NT2/D1 (cell line): ENCODE data around the gene LOX.

Experiments
- DNase-seq: peaks from one replicate; pipeline ENCODE4 v3.0.0-alpha.2; 2011; ENCODE audit warnings: low read depth, low spot score
- H3K27me3 ChIP-seq: 2 replicates; pipeline ENCODE4 v1.6.0; 2011; ENCODE audit warnings: mild to moderate bottlenecking; ENCODE audit not compliant: insufficient read length, insufficient read depth
- H3K36me3 ChIP-seq: 2 replicates; pipeline ENCODE4 v1.6.1; 2011; ENCODE audit warnings: mild to moderate bottlenecking, low read length, mixed read lengths; ENCODE audit not compliant: insufficient read depth, insufficient read length
- H3K4me1 ChIP-seq: 2 replicates; pipeline ENCODE4 v1.5.1; 2011; ENCODE audit not compliant: insufficient read depth, insufficient read length
- H3K4me3 ChIP-seq: 2 replicates; pipeline ENCODE4 v1.5.1; 2011; ENCODE audit warnings: low read depth; ENCODE audit not compliant: insufficient read length
- H3K9ac ChIP-seq: 2 replicates; pipeline ENCODE4 v1.6.0; 2011; ENCODE audit warnings: low read depth; ENCODE audit not compliant: insufficient read length
- H3K9me3 ChIP-seq: 2 replicates; pipeline ENCODE4 v1.5.1; 2011; ENCODE audit warnings: mild to moderate bottlenecking, low read length; ENCODE audit not compliant: insufficient read depth
- SUZ12 ChIP-seq: IDR thresholded peaks from 2 replicates; pipeline ENCODE4 v1.6.1; 2011; ENCODE audit not compliant: insufficient read length, insufficient read depth; ENCODE audit errors: extremely low read depth
- YY1 ChIP-seq: IDR thresholded peaks from 2 replicates; pipeline ENCODE4 v1.6.1; 2011; ENCODE audit not compliant: insufficient read length, insufficient read depth
- ZNF274 ChIP-seq: IDR thresholded peaks from 2 replicates; pipeline ENCODE4 v1.6.1; 2011; ENCODE audit warnings: mild to moderate bottlenecking, low read depth, low read length

LOX gene

DNA sequence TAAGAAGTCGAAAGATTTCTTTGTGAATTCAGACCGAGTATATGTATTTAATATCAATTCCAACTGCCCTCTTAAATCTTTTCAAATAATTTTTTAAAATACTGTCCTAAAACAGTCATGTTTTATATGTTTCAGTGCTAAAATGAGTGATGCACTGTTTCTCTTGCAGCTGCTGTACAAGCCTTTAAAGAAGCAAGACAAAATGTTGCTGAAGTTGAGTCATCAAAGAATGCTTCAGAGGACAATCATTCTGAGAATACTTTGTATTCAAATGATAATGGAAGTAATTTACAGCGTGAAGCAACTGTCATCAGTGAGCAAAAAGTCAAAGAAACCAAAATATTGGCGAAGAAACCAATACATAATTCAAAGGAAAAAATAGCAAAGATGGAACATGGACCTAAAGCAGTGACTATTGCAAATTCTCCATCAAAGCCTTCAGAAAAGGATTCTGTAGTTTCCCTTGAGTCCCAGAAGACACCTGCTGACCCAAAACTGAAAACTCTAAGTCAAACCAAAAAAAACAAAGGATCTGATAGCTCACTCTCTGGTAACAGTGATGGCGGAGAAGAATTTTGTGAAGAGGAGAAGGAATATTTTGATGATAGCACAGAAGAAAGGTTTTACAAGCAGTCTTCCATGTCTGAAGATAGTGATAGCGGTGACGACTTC lies 58.0 kb downstream of the LOX start:
- no peaks in the 10 kb centered on the region for H3K9me3 ChIP-seq
- no peak overlapping the region for H3K9ac ChIP-seq
- peaks cover 31% of the 10 kb centered on the region for H3K36me3 ChIP-seq
- H3K4me1 ChIP-seq: no peaks in the 10 kb centered on the region
- no peak for TF ChIP-seq ZNF274
- TF ChIP-seq SUZ12: no peak
- TF ChIP-seq YY1: no peak
- no peak for DNase-seq
- H3K27me3 ChIP-seq: no peaks in the 10 kb centered on the region
- no peak overlapping the region for H3K4me3 ChIP-seq

GRCh38 chr5:122015471-122015870 lies 62.6 kb downstream of the LOX start:
- DNase-seq: no peak
- Histone ChIP-seq H3K4me1 (no peaks in the 10 kb centered on the region), H3K9me3 (no peaks in the 10 kb centered on the region), H3K4me3 (no peak overlapping the region), H3K27me3 (no peaks in the 10 kb centered on the region), H3K9ac (no peak overlapping the region), H3K36me3 (peaks cover 3% of the 10 kb centered on the region)
- TF ChIP-seq ZNF274 (no peak), YY1 (no peak), SUZ12 (no peak)

DNA sequence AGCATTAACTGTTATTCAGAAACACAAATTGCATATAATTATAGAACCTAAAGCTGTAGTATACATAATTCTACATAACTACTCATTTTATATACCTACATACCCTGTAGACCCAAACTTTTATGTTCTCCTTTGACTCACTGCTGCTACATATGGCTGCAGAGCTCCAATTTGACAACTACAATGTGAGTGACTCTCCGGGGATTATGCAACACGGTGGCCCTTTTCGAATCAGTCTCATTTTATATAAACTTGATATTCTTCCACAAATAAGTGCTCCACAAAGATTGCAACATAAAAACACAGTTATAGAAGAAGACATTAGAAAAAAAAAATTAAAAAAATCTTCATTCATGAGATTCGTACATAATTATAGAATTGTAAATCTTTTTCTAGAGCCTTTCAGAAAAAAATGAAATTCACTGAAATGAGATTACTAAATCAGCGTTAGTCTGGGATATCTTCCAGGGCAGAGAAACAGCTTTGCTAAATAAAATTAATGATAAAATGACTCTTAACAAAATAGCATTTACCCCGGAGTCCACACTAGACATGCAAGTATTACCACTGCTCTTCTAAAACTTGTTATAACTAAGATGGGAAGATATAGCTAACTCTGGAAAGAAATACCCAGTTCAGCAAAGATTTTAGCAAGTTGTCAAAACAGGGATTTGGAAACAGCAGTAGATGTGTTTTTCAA lies 63.7 kb downstream of the LOX start:
- no peaks in the 10 kb centered on the region for H3K4me1 ChIP-seq

More for the DNA sequence above, 63.7 kb downstream of the LOX start:
- no peak for DNase-seq
- H3K27me3 ChIP-seq: no peaks in the 10 kb centered on the region
- TF ChIP-seq ZNF274: no peak
- no peak for TF ChIP-seq YY1
- no peak for TF ChIP-seq SUZ12
- no peak overlapping the region for H3K9ac ChIP-seq
- H3K9me3 ChIP-seq: no peaks in the 10 kb centered on the region
- no peak overlapping the region for H3K4me3 ChIP-seq
- no peaks in the 10 kb centered on the region for H3K36me3 ChIP-seq
